Astrocyte of the spinal cord (primary cell): ENCODE measurements around the gene OR2AK2.

Source experiments
- DNase-seq: peaks from one replicate; pipeline ENCODE4 v3.0.0; 2011; ENCODE audit warnings: low read depth, low spot score
- H3K4me3 ChIP-seq: 2 replicates; pipeline ENCODE4 v1.5.1; 2011; ENCODE audit warnings: low read depth, mild to moderate bottlenecking, low read length, moderate library complexity
- in situ Hi-C: cut with HindIII; loops from 2 replicates; pipeline ENCODE4 v1.10.0; 2017; ENCODE audit warnings: low sequenced_read_pairs
- TF ChIP-seq, protein P1 (sequence below): IDR thresholded peaks from 2 replicates; pipeline ENCODE4 v1.5.1; 2012; ENCODE audit warnings: low read depth, mild to moderate bottlenecking, low read length, inconsistent platforms

The OR2AK2 gene

GRCh38 chr1:247962911-247963588 lies 2.0 kb upstream of the OR2AK2 start:
- in situ Hi-C loops, result no loop called here
- no peak for DNase-seq
- TF ChIP-seq, protein P1, sequence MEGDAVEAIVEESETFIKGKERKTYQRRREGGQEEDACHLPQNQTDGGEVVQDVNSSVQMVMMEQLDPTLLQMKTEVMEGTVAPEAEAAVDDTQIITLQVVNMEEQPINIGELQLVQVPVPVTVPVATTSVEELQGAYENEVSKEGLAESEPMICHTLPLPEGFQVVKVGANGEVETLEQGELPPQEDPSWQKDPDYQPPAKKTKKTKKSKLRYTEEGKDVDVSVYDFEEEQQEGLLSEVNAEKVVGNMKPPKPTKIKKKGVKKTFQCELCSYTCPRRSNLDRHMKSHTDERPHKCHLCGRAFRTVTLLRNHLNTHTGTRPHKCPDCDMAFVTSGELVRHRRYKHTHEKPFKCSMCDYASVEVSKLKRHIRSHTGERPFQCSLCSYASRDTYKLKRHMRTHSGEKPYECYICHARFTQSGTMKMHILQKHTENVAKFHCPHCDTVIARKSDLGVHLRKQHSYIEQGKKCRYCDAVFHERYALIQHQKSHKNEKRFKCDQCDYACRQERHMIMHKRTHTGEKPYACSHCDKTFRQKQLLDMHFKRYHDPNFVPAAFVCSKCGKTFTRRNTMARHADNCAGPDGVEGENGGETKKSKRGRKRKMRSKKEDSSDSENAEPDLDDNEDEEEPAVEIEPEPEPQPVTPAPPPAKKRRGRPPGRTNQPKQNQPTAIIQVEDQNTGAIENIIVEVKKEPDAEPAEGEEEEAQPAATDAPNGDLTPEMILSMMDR, result no peak
- H3K4me3 ChIP-seq, result no peak overlapping the region

- no peak for DNase-seq
- TF ChIP-seq, protein P1, result no peak
- H3K4me3 ChIP-seq, result no peak overlapping the region
- in situ Hi-C loops, result no loop called here
Observed at GRCh38 chr1:247966532-247967204, 1.6 kb downstream of the OR2AK2 start.

- no peak overlapping the region for H3K4me3 ChIP-seq
- DNase-seq, result no peak
- in situ Hi-C loops, result no loop called here
- TF ChIP-seq, protein P1, result no peak
Observed at GRCh38 chr1:247992986-247993385, 28.0 kb downstream of the OR2AK2 start.

DNA sequence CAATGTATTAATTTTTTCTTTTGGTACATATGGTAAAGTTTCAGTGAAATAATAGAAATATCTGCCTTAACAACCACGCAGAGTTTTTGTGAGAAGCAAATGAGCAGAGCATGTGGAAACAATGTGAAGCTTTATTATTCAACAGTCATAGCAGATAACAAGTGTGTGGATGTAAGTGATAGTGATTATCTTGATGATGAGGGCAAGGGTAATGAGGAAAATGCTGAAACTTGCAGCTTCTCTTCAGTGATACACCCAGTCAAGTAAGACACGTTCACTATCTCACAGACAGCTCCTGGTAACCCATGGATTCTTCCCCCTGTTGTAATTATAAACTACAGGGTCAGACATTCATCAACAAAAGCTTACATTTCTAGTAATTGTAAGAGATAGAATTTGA lies 33.8 kb downstream of the OR2AK2 start:
- DNase-seq, result no peak
- TF ChIP-seq, protein P1, result no peak
- in situ Hi-C loops, result no loop called here
- H3K4me3 ChIP-seq, result no peak overlapping the region

DNA sequence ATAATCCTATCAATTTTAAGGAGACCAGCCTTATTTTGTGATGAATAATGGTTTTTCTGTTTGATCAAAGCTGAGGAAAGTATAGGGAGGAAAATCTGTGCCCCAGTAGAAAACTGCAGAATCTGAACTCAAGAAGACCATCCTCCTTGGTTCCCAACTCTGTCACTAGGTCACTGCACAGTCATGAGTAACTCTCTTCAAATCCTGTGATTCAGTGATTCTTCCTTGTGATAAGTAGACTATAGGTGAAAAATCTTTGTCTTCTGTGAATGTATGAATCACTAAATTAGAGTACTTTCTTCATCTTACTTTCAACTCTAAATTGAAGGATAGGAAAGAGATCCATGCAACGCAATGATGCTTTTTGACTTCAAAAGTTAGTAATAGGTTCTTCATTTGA lies 35.1 kb downstream of the OR2AK2 start:
- H3K4me3 ChIP-seq, result no peak overlapping the region
- TF ChIP-seq, protein P1, result no peak
- no peak for DNase-seq
- in situ Hi-C loops, result no loop called here

DNA sequence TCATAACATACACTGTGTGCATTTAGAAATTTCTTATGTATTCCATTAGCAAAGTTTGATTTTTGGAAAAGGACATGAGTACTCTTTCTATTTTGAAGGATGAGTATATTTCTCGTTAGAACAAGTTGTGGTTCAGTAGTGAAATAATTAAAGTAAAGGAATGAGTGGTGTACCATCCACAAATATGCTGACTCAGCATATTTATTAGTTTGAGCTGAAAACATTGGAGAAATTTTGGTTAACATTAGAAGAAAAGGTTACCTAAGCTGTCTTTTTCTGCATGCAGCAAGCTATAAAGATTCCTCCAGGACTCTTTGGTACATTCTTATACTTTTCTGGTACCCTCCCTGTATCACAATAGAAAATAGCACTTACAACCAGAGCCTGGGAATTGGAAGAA lies 42.7 kb downstream of the OR2AK2 start:
- TF ChIP-seq, protein P1, result no peak
- no peak for DNase-seq
- in situ Hi-C loops, result no loop called here

More for the DNA sequence above, 42.7 kb downstream of the OR2AK2 start:
- H3K4me3 ChIP-seq, result no peak overlapping the region
